ENCODE measurements around the gene SLN.

SLN gene

GRCh38 chr11:107705027-107705426 is 6.8 kb downstream of the SLN start:
- H3K27ac ChIP-seq, result no peak overlapping the region
- TF ChIP-seq CTCF (IDR thresholded peaks at IDR 0.05), result no peak
- TF ChIP-seq ZFX (IDR thresholded peaks at IDR 0.05; ENCODE audit: borderline replicate concordance), result no peak

GRCh38 chr11:107704451-107704850 is 7.4 kb downstream of the SLN start:
- TF ChIP-seq ZFX (IDR thresholded peaks at IDR 0.05; ENCODE audit: borderline replicate concordance), result no peak
- TF ChIP-seq CTCF (IDR thresholded peaks at IDR 0.05), result no peak
- H3K27ac ChIP-seq, result no peak overlapping the region

GRCh38 chr11:107702723-107703122 is 9.1 kb downstream of the SLN start:
- H3K27ac ChIP-seq, result no peak overlapping the region

GRCh38 chr11:107702109-107702660 is 9.7 kb downstream of the SLN start:
- TF ChIP-seq CTCF (IDR thresholded peaks at IDR 0.05) (no peak), ZFX (IDR thresholded peaks at IDR 0.05; ENCODE audit: borderline replicate concordance) (no peak)
- H3K27ac ChIP-seq, result no peak overlapping the region

More at GRCh38 chr11:107702723-107703122, 9.1 kb downstream of the SLN start:
- TF ChIP-seq ZFX (IDR thresholded peaks at IDR 0.05; ENCODE audit: borderline replicate concordance) (no peak), CTCF (IDR thresholded peaks at IDR 0.05) (no peak)

GRCh38 chr11:107699371-107700285 is 12.2 kb downstream of the SLN start:
- no peak overlapping the region for H3K27ac ChIP-seq
- TF ChIP-seq ZFX (IDR thresholded peaks at IDR 0.05; ENCODE audit: borderline replicate concordance) (no peak), CTCF (IDR thresholded peaks at IDR 0.05) (no peak)

- no peak overlapping the region for H3K27ac ChIP-seq
- no peak for TF ChIP-seq CTCF (IDR thresholded peaks at IDR 0.05)
These were observed 14.6 kb downstream of the SLN start for GRCh38 chr11:107697291-107697690.

GRCh38 chr11:107696140-107696539 is 15.7 kb downstream of the SLN start:
- no peak overlapping the region for H3K27ac ChIP-seq
- no peak for TF ChIP-seq ZFX (IDR thresholded peaks at IDR 0.05; ENCODE audit: borderline replicate concordance)
